HL-60 (cell line): ENCODE measurements around the gene POLR2L.
A peak's percentile ranks its signal among the peaks of the same experiment; 100 is the strongest.

Experiments used
- DNase-seq, 2 experiments: peaks; one replicate each; pipeline ENCODE4 v3.0.0-alpha.2; 2010 to 2020; ENCODE audit warnings: low read depth in 1 of 2, low spot score in 1 of 2
- H3K27ac ChIP-seq: fragments of 250-450 bp; sonication (Bioruptor Pico); replicated peaks from 2 replicates; pipeline ENCODE4 v1.5.1; 2020; ENCODE audit warnings: mild to moderate bottlenecking, moderate library complexity
- H3K27me3 ChIP-seq: fragments of 250-450 bp; sonication (Bioruptor Pico); 2 replicates; pipeline ENCODE4 v1.5.1; 2021; ENCODE audit warnings: mild to moderate bottlenecking, moderate library complexity; ENCODE audit not compliant: insufficient read depth, poor library complexity, severe bottlenecking
- H3K4me3 ChIP-seq: replicated peaks from 2 replicates; pipeline ENCODE4 v1.5.1; 2011; ENCODE audit warnings: mild to moderate bottlenecking, control low read depth, low read length; ENCODE audit not compliant: insufficient read depth
- GABPA ChIP-seq: IDR thresholded peaks from 2 replicates; pipeline ENCODE4 v1.6.1; 2012; ENCODE audit warnings: low read depth
- POLR2AphosphoS5 ChIP-seq: IDR thresholded peaks from 2 replicates; pipeline ENCODE4 v1.6.1; 2012; ENCODE audit warnings: low read depth
- SPI1 ChIP-seq: IDR thresholded peaks from 2 replicates; pipeline ENCODE4 v1.6.1; 2012; ENCODE audit warnings: low read depth, mild to moderate bottlenecking, borderline replicate concordance
- TF ChIP-seq, protein P1 (sequence below): IDR thresholded peaks from one replicate; pipeline ENCODE4 v1.5.1; 2011; ENCODE audit warnings: low read length, control low read depth, inconsistent platforms; ENCODE audit not compliant: insufficient read depth
- TF ChIP-seq, protein P2 (sequence below): IDR thresholded peaks from 2 replicates; pipeline ENCODE4 v1.6.1; 2012; ENCODE audit warnings: low read depth; ENCODE audit not compliant: insufficient replicate concordance

POLR2L gene

DNA sequence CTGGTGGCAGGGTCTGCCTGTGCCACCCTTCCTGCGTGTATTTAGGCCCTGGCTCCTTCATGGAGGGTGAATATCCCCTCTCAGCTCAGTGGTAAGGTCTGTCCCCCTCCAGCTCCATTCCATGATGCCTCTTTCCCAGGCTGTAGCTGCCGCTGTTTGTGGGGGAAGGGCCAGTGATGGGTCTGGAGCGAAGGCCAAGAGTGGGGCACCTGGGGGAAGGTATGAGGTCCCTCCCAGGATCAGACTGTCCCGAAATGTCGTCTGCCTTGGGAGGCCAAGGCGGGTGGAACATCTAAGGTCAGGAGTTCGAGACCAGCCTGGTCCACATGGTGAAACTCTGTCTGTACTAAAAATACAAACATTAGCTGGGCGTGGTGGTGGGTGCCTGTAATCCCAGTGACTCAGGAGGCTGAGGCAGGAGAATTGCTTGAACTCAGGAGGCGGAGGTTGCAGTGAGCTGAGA lies 8.4 kb downstream of the POLR2L start:
- no peak overlapping the region for H3K27ac ChIP-seq
- no peak for DNase-seq
- TF ChIP-seq SPI1 (no peak), POLR2AphosphoS5 (no peak), GABPA (no peak)
- TF ChIP-seq, protein P1, sequence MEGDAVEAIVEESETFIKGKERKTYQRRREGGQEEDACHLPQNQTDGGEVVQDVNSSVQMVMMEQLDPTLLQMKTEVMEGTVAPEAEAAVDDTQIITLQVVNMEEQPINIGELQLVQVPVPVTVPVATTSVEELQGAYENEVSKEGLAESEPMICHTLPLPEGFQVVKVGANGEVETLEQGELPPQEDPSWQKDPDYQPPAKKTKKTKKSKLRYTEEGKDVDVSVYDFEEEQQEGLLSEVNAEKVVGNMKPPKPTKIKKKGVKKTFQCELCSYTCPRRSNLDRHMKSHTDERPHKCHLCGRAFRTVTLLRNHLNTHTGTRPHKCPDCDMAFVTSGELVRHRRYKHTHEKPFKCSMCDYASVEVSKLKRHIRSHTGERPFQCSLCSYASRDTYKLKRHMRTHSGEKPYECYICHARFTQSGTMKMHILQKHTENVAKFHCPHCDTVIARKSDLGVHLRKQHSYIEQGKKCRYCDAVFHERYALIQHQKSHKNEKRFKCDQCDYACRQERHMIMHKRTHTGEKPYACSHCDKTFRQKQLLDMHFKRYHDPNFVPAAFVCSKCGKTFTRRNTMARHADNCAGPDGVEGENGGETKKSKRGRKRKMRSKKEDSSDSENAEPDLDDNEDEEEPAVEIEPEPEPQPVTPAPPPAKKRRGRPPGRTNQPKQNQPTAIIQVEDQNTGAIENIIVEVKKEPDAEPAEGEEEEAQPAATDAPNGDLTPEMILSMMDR: no peak
- TF ChIP-seq, protein P2, sequence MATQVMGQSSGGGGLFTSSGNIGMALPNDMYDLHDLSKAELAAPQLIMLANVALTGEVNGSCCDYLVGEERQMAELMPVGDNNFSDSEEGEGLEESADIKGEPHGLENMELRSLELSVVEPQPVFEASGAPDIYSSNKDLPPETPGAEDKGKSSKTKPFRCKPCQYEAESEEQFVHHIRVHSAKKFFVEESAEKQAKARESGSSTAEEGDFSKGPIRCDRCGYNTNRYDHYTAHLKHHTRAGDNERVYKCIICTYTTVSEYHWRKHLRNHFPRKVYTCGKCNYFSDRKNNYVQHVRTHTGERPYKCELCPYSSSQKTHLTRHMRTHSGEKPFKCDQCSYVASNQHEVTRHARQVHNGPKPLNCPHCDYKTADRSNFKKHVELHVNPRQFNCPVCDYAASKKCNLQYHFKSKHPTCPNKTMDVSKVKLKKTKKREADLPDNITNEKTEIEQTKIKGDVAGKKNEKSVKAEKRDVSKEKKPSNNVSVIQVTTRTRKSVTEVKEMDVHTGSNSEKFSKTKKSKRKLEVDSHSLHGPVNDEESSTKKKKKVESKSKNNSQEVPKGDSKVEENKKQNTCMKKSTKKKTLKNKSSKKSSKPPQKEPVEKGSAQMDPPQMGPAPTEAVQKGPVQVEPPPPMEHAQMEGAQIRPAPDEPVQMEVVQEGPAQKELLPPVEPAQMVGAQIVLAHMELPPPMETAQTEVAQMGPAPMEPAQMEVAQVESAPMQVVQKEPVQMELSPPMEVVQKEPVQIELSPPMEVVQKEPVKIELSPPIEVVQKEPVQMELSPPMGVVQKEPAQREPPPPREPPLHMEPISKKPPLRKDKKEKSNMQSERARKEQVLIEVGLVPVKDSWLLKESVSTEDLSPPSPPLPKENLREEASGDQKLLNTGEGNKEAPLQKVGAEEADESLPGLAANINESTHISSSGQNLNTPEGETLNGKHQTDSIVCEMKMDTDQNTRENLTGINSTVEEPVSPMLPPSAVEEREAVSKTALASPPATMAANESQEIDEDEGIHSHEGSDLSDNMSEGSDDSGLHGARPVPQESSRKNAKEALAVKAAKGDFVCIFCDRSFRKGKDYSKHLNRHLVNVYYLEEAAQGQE: no peak
- peaks cover 9% of the 10 kb centered on the region for H3K27me3 ChIP-seq
- H3K4me3 ChIP-seq: peak overlapping the region; percentile 63

- 0 out of 2 replicates have a peak overlapping the region, but pooled peaks have one; percentile 23 for H3K27ac ChIP-seq
- TF ChIP-seq, protein P1: no peak
- TF ChIP-seq SPI1: no peak
- TF ChIP-seq, protein P2: no peak
- TF ChIP-seq POLR2AphosphoS5: no peak
- TF ChIP-seq GABPA: no peak
- peaks cover 9% of the 10 kb centered on the region for H3K27me3 ChIP-seq
- H3K4me3 ChIP-seq: peak overlapping the region; percentile 63
- no peak for DNase-seq
Measured at GRCh38 chr11:833114-833791, 9.1 kb downstream of the POLR2L start.

- H3K27ac ChIP-seq: peak within 1 kb of the TSS; percentile 52
- TF ChIP-seq POLR2AphosphoS5: no peak
- TF ChIP-seq SPI1: no peak
- TF ChIP-seq GABPA: no peak
- TF ChIP-seq, protein P2: no peak
- TF ChIP-seq, protein P1: no peak
- peak within 1 kb of the TSS; percentile 63 for H3K4me3 ChIP-seq
- no peak for DNase-seq
- peaks cover 9% of the 10 kb centered on the region for H3K27me3 ChIP-seq
Measured at GRCh38 chr11:832529-833113, 9.7 kb downstream of the POLR2L start, which contains the start of gene CD151. TSS of gene CD151 (plus strand) at chr11:832952. CDS start at chr11:836070, 3,118 bp downstream.
